ENCODE data around the gene KIF5B. TPM values are rescaled to one million over a fixed set of nuclear protein-coding genes. Genes with fewer than 3 reads are reported as not detected.

The KIF5B gene
- total and polyA plus RNA-seq, 3 experiments from 2014 or later = 26.1 to 98.5 (median 97.4) TPM

DNA sequence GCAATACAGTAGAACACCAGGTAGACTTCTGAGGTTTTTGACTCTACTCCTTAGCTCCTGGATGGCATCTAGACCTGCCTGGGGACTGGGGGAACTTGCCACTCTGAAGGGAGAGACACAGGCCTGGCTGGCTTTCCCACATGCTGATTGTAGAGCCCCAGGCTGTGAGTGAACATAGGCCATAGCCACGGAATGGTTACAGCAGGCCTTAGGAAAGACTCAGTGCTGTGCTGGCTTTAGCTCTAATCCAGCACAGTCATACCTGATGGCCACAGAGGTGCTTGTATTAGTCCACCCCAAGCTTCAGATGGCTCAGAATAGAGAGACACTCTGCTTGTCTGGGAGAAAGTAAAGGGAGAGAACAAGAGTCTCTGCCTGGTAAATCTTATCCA is 92.6 kb downstream of the KIF5B start:
- Histone ChIP-seq H3K4me3 (ENCODE audit: low read length) (no peak overlapping the region), H3K27ac (ENCODE audit: low read depth, low read length) (no peak overlapping the region), H3K27me3 (ENCODE audit: insufficient read depth, low read length, poor library complexity, severe bottlenecking) (no peaks in the 10 kb centered on the region), H3K9me3 (ENCODE audit: low read length) (no peaks in the 10 kb centered on the region), H3K36me3 (ENCODE audit: insufficient read depth, low read length) (no peaks in the 10 kb centered on the region), H3K4me1 (ENCODE audit: insufficient read depth, low read length) (no peaks in the 10 kb centered on the region)
- Mint-ChIP-seq H3K27ac (peak overlapping the region in 1 of 8 donors; percentile 84), H3K4me3 (no peak overlapping the region), H3K36me3 (no peaks in the 10 kb centered on the region), H3K9me3 (no peaks in the 10 kb centered on the region), H3K27me3 (no peaks in the 10 kb centered on the region), H3K4me1 (peaks cover 0 to 12% (median 8%) of the 10 kb centered on the region in 3 donors)
- POLR2A ChIA-PET = no interaction called here
- no peak for DNase-seq
- CTCF ChIA-PET = no interaction called here

DNA sequence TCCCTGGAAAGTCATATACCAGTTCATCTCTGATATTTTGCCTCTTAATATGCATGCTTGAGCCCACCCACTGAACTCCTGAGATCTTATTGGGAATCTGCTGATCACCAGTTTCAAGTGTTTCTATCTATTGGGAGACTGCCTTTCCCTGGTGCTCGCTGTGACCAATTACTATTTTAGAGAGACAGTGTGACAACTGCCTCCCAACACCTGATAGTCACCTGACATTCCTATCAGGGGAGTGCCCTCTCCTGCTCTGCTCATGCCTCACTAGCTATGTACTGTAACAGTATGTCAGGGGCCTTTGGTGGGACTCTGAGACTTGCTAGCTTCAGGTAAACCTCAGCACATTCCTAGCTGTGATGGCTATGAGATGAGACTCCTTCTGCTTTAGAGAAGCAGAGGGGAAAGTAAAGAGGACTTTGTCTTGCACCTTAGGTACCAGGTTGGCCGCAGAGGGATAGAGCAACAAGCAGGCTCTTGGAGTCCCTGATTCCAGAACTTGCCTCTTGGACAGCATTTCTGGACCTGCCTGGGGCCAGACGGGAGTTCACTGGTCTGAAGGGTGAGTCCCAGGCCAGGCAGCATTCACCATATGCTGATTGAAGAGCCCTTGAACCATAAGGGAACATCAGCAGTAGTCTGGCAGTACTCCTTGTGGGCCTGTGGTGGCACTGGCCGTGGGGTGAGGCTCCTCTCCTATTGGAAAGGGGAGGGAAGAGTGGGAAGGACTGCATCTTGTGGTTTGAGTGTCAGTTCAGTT is 93.2 kb downstream of the KIF5B start:
- Mint-ChIP-seq H3K4me1 (peaks cover 0 to 12% (median 8%) of the 10 kb centered on the region in 3 donors), H3K27ac (no peak overlapping the region), H3K27me3 (no peaks in the 10 kb centered on the region), H3K4me3 (no peak overlapping the region), H3K9me3 (no peaks in the 10 kb centered on the region), H3K36me3 (no peaks in the 10 kb centered on the region)
- ChIA-PET POLR2A (no interaction called here), CTCF (no interaction called here)
- Histone ChIP-seq H3K27me3 (ENCODE audit: insufficient read depth, low read length, poor library complexity, severe bottlenecking) (no peaks in the 10 kb centered on the region), H3K4me1 (ENCODE audit: insufficient read depth, low read length) (no peaks in the 10 kb centered on the region), H3K36me3 (ENCODE audit: insufficient read depth, low read length) (no peaks in the 10 kb centered on the region), H3K4me3 (ENCODE audit: low read length) (no peak overlapping the region), H3K9me3 (ENCODE audit: low read length) (no peaks in the 10 kb centered on the region), H3K27ac (ENCODE audit: low read depth, low read length) (no peak overlapping the region)
- no peak for DNase-seq

DNA sequence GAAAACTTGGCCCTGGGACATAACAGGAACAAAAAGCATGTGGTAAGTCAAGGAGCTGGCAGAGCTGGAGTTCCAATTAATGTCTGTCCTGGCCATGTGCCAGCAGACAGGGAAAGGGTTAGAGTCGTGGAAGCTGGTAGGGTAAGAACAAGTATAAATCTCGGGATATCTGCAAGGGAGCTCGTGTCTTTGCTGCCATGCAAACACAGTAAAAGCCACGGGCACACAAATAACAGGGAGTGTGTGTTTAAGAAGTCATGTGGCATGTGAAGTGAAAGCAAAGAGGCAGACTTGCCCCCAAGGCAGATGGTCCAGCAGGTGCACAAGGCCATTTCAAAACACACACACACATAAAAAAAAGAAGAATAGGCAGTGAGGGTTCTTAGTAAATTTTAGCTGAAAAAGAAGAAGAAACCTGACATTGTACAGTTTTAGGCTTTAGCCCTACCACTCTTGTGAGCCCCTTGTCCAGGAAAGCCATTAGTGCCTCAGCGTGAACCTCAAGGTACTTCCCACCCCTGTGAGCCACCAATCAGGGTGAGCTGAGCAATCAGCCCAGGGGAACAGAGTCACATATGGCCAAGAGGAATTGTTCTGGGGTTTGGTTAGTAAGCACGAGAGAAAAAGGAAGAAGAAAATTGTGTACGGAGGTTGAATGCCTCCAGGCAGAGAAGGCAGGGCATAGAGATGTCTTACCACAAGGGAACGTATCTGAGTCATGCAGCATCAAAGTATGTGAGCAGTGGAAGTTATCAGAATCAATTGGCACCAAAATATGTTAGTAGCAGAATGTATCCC is 94.7 kb downstream of the KIF5B start:
- H3K36me3 Mint-ChIP-seq = peaks cover 0 to 2% (median 0%) of the 10 kb centered on the region in 3 donors
- H3K9me3 Mint-ChIP-seq = no peaks in the 10 kb centered on the region
- no peaks in the 10 kb centered on the region for H3K27me3 Mint-ChIP-seq
- CTCF ChIA-PET = no interaction called here
- Histone ChIP-seq H3K27ac (ENCODE audit: low read depth, low read length) (no peak overlapping the region), H3K9me3 (ENCODE audit: low read length) (no peaks in the 10 kb centered on the region), H3K27me3 (ENCODE audit: insufficient read depth, low read length, poor library complexity, severe bottlenecking) (no peaks in the 10 kb centered on the region), H3K36me3 (ENCODE audit: insufficient read depth, low read length) (no peaks in the 10 kb centered on the region), H3K4me1 (ENCODE audit: insufficient read depth, low read length) (no peaks in the 10 kb centered on the region), H3K4me3 (ENCODE audit: low read length) (no peak overlapping the region)
- POLR2A ChIA-PET = no interaction called here
- peak overlapping the region in 2 of 7 donors; percentile 16 to 40 for H3K4me3 Mint-ChIP-seq
- no peak for DNase-seq
- peak overlapping the region in 2 of 8 donors; percentile 9 to 61 for H3K27ac Mint-ChIP-seq
- peaks cover 0 to 12% (median 8%) of the 10 kb centered on the region in 3 donors for H3K4me1 Mint-ChIP-seq

DNA sequence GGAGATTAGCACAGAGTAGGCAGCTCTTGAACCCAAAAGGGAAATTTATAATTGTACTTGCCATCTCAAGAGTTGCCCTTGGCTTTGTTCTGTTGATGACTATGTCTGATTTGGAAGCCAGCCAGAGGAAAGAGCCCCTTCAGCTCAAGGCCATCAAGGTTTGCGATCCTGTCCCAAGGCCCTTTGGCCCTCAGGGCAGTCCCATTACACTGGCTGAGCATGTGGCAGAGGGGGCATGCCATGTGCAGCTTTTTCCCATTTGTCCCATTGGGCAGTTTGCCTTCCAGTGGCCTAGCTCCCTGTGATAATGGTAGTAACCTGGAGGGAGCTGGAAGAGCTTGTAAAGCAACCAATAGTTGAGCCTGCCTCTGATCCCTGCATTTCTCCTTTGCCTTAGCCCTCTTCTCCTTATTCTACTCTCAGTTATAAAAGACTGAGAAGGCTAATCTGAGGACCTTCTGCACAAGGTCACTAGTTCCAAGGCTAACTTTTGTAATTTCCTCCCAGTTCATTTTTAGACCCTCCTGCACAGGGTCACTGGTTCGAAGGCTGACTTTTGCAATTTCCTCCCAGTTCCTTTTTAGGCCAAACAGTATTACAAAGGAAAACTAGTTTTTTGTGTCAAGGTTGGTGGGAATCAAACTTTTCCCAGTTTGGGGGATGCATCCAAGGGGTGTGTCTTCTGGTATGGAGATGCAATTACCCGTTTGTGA is 96.6 kb downstream of the KIF5B start:
- no peak overlapping the region for H3K4me3 ChIP-seq (ENCODE audit: low read length)
- H3K27me3 ChIP-seq (ENCODE audit: insufficient read depth, low read length, poor library complexity, severe bottlenecking) = no peaks in the 10 kb centered on the region
- ChIA-PET POLR2A (interaction anchor here (1.2 kb wide), 1 partner anchor 29 kb away, joined by 4 read pairs; no protein-coding TSS in a partner anchor), CTCF (interaction anchor here (1.0 kb wide), 1 partner anchor 10 kb away, joined by 3 read pairs; no protein-coding TSS in a partner anchor)
- H3K4me1 Mint-ChIP-seq = peaks cover 0 to 12% (median 8%) of the 10 kb centered on the region in 3 donors
- H3K27ac Mint-ChIP-seq = no peak overlapping the region
- no peaks in the 10 kb centered on the region for H3K36me3 ChIP-seq (ENCODE audit: insufficient read depth, low read length)
- no peaks in the 10 kb centered on the region for H3K4me1 ChIP-seq (ENCODE audit: insufficient read depth, low read length)
- H3K36me3 Mint-ChIP-seq = peaks cover 0 to 8% (median 0%) of the 10 kb centered on the region in 3 donors
- no peaks in the 10 kb centered on the region for H3K9me3 ChIP-seq (ENCODE audit: low read length)
- H3K27me3 Mint-ChIP-seq = no peaks in the 10 kb centered on the region
- H3K27ac ChIP-seq (ENCODE audit: low read depth, low read length) = no peak overlapping the region
- DNase-seq = no peak
- H3K9me3 Mint-ChIP-seq = peaks cover 0 to 3% (median under 1%) of the 10 kb centered on the region in 5 donors
- H3K4me3 Mint-ChIP-seq = no peak overlapping the region

Other genes starting within 250 kb of the KIF5B start
- 1 to 10 TPM; 5.1 to 5.3 TPM for gene ARHGAP12, start 127.6 kb downstream of the KIF5B start, total RNA-seq
- gene ARHGAP12, start 127.6 kb downstream of the KIF5B start, polyA plus RNA-seq = 9.7 TPM